WTC11 (cell line): ENCODE data around the gene KIF2C.

ENCODE experiments used
- EMX1 ChIP-seq: fragments of 250-450 bp; sonication (Bioruptor Pico); IDR thresholded peaks from 2 replicates; pipeline ENCODE4 v1.8.0; 2021; ENCODE audit warnings: mild to moderate bottlenecking
- MAX ChIP-seq: sonication (generic); formaldehyde crosslinking; IDR thresholded peaks from 2 replicates; pipeline ENCODE4 v1.8.0; 2022; ENCODE audit warnings: mild to moderate bottlenecking, missing genetic modification reagents
- NR3C1 ChIP-seq: sonication (generic); formaldehyde crosslinking; conservative IDR thresholded peaks from 2 replicates; pipeline ENCODE4 v1.8.1; 2023; ENCODE audit warnings: low read depth, mild to moderate bottlenecking, missing genetic modification reagents
- TF ChIP-seq, protein P1 (sequence below): sonication (generic); formaldehyde crosslinking; IDR thresholded peaks from 2 replicates; pipeline ENCODE4 v1.8.1; 2023; ENCODE audit warnings: mild to moderate bottlenecking, missing genetic modification reagents, moderate library complexity

DNA sequence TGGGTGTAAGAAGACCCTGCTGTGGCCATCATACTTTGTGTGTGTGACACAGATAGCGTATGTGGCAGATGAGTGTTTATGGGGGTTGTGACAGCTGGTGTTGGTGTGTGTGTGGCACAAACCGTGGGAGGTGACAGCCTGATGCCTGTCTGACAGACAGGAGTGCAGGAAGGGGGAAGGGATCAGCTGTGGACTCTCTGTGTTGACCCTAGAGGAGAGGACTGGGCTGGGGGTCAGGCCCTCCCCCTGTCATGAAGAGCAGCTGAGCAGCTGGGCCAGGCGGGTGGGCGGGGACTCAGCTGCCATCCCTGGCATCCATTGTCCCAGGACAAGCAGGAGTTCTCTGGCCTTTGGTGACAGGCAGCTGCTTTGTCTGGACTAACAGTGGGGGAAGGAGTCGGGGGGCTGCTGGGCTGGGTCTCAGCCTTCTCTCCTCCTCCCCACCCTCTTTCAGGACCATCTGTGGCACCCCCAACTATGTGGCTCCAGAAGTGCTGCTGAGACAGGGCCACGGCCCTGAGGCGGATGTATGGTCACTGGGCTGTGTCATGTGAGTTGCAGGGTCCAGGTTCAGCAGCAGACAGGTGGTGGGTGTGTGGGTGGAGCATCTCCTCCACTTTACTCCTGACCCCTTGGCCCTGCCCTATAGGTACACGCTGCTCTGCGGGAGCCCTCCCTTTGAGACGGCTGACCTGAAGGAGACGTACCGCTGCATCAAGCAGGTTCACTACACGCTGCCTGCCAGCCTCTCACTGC, 62.8 kb downstream of the KIF2C start:
- TF ChIP-seq NR3C1 (CRISPR knock-in tag) (no peak), MAX (no peak), EMX1 (no peak)
- TF ChIP-seq, protein P1, sequence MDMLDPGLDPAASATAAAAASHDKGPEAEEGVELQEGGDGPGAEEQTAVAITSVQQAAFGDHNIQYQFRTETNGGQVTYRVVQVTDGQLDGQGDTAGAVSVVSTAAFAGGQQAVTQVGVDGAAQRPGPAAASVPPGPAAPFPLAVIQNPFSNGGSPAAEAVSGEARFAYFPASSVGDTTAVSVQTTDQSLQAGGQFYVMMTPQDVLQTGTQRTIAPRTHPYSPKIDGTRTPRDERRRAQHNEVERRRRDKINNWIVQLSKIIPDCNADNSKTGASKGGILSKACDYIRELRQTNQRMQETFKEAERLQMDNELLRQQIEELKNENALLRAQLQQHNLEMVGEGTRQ (CRISPR knock-in tag) = no peak
